Lower leg skin (tissue), 4 donors: ENCODE data around the gene GLDN. TPM values are rescaled to one million over a fixed set of nuclear protein-coding genes. Genes with fewer than 3 reads are reported as not detected.

Experiments used
- DNase-seq, 2 donors: peaks; one replicate each; pipeline ENCODE4 v3.0.0-alpha.2; 2019; ENCODE audit warnings: low spot score in 2 of 2
- H3K4me3 ChIP-seq: fragments of 200-600 bp; sonication (generic); 2 replicates; pipeline ENCODE4 v1.5.1; 2017; ENCODE audit warnings: mild to moderate bottlenecking, low read depth; ENCODE audit not compliant: poor library complexity, severe bottlenecking
- CTCF ChIP-seq, 3 donors: fragments of 450-650 bp; IDR thresholded peaks; one replicate each; pipeline ENCODE4 v1.5.1; 2016; ENCODE audit warnings: antibody characterized with exemption in 3 of 3, mild to moderate bottlenecking in 3 of 3, moderate library complexity in 2 of 3
- POLR2A ChIP-seq, 2 donors: fragments of 450-650 bp; IDR thresholded peaks; one replicate each; pipeline ENCODE4 v1.6.1; 2016 to 2017; ENCODE audit warnings: antibody characterized with exemption in 2 of 2, mild to moderate bottlenecking in 1 of 2, moderate library complexity in 1 of 2
- WGBS, 2 donors: methylation state at CpG; one replicate each; pipeline ENCODE4 v1.1.5; 2018; 5-methylcytosine and 5-hydroxymethylcytosine counted together
- intact Hi-C: fragments of 100-400 bp; cut with DNase I; formaldehyde crosslinking; loops from one replicate; pipeline ENCODE4 v1.15.0; 2023; ENCODE audit warnings: low total_unique reads
- total RNA-seq, 4 donors: library from RNA; depleted of rRNA; stranded (reverse); fragments of >200 nt; gene quantifications; one replicate each; pipeline ENCODE4 v1.1.0, GENCODE V29; 2016

Gene GLDN
- total RNA-seq, 4 donors from 2014 or later = 3.7 to 9.4 (median 4.9) TPM

GRCh38 chr15:51313644-51314280, 27.7 kb upstream of the GLDN start:
- no peak for TF ChIP-seq POLR2A (IDR thresholded peaks at IDR 0.05)
- TF ChIP-seq CTCF (IDR thresholded peaks at IDR 0.05) = no peak
- intact Hi-C loops = no loop called here
- no peak overlapping the region for H3K4me3 ChIP-seq
- 94 to 96% methylated on average over 10 of the region's 10 CpGs for WGBS, 2 donors
- peak in 1 of 2 donors; percentile 46 for DNase-seq

- no peak for DNase-seq
- intact Hi-C loops = no loop called here
- no peak overlapping the region for H3K4me3 ChIP-seq
- WGBS, 2 donors = 91 to 93% methylated on average over 10 of the region's 10 CpGs
- no peak for TF ChIP-seq CTCF (IDR thresholded peaks at IDR 0.05)
- no peak for TF ChIP-seq POLR2A (IDR thresholded peaks at IDR 0.05)
These were observed 26.8 kb upstream of the GLDN start for GRCh38 chr15:51314391-51315337.

- TF ChIP-seq POLR2A (IDR thresholded peaks at IDR 0.05) (no peak), CTCF (IDR thresholded peaks at IDR 0.05) (no peak)
- WGBS, 2 donors = 66 to 71% methylated on average over 7 of the region's 7 CpGs
- peak in 1 of 2 donors; percentile 32 for DNase-seq
- intact Hi-C loops = no loop called here
- no peak overlapping the region for H3K4me3 ChIP-seq
These were observed 25.7 kb upstream of the GLDN start for GRCh38 chr15:51315726-51316125.

GRCh38 chr15:51316636-51317035, 24.8 kb upstream of the GLDN start:
- no peak for TF ChIP-seq POLR2A (IDR thresholded peaks at IDR 0.05)
- TF ChIP-seq CTCF (IDR thresholded peaks at IDR 0.05) = no peak
- no peak overlapping the region for H3K4me3 ChIP-seq
- intact Hi-C loops = no loop called here
- 84 to 100% methylated on average over 1 of the region's 1 CpG for WGBS, 2 donors
- DNase-seq = no peak

- H3K4me3 ChIP-seq = no peak overlapping the region
- 67 to 68% methylated on average over 7 of the region's 7 CpGs for WGBS, 2 donors
- intact Hi-C loops = no loop called here
- TF ChIP-seq CTCF (IDR thresholded peaks at IDR 0.05) = no peak
- TF ChIP-seq POLR2A (IDR thresholded peaks at IDR 0.05) = no peak
- DNase-seq = peak in 1 of 2 donors; percentile 82
These were observed 22.9 kb upstream of the GLDN start for GRCh38 chr15:51318382-51319150.
